Ovary (tissue), 3 donors: ENCODE data around the gene CCDC81.

ENCODE experiments used
- CTCF ChIP-seq, 3 donors: fragments of 450-650 bp in 2 of 3; fragments of 200-600 bp in 1 of 3; IDR thresholded peaks; one replicate each; pipeline versions ENCODE4 v1.5.1 to v1.8.0; 2016 to 2022; ENCODE audit warnings: antibody characterized with exemption in 3 of 3, mild to moderate bottlenecking in 1 of 3
- POLR2A ChIP-seq: fragments of 450-650 bp; IDR thresholded peaks from one replicate; pipeline ENCODE4 v1.6.1; 2017; ENCODE audit warnings: antibody characterized with exemption, mild to moderate bottlenecking, moderate library complexity
- donor health status: DM: no; HTN: no; CAD: no.

GRCh38 chr11:86444981-86445380 is 70.3 kb downstream of the CCDC81 start:
- TF ChIP-seq CTCF (IDR thresholded peaks at IDR 0.05) (no peak), POLR2A (no peak)
